ENCODE data around the gene MYL11.
"Not testable (repeated sequence)": the region's sequence is repeated elsewhere in the genome, so short reads cannot be mapped to it uniquely, and the experiment has no call there.

The MYL11 gene

GRCh38 chr16:30374538-30374937 is at the start of gene MYL11:
TSS of gene MYL11 (plus strand) at chr16:30374802. CDS start at chr16:30374858, 56 bp downstream.
- TF ChIP-seq ZFX (IDR thresholded peaks at IDR 0.05), result no peak
- TF ChIP-seq CTCF (conservative IDR thresholded peaks at IDR 0.05), result no peak
- no peak within 1 kb of the TSS for H3K27ac ChIP-seq

DNA sequence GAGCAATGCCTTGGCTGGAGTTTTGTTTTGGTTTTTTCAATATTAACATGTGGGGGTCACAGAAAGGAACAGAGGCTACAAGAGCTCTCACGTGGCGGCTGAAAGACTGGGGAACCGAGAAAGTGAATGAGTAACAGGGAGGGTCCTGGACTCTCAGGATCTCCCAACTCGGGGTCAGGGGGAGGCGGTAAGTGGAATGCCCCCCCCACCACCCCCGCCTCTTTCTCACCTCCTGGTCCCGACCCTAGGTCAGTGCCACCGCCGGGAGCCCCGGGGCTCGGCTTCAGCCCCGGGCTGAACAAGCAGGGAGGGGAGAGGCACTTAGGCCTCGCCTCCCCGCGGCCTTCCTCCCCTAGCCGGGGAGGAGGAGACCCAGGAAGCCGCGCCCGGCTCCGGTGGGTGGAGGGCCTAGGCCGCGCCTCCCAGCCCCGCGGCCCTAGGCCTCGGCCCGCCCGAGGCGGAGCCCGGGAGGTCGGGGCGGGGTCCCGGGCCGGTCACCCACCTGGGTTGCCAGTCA is 40.1 kb upstream of the MYL11 start:
- TF ChIP-seq ZFX (IDR thresholded peaks at IDR 0.05), result 0 out of 2 replicates have a peak, but pooled peaks have one; percentile 8
- H3K27ac ChIP-seq, result peak overlapping the region; percentile 80

DNA sequence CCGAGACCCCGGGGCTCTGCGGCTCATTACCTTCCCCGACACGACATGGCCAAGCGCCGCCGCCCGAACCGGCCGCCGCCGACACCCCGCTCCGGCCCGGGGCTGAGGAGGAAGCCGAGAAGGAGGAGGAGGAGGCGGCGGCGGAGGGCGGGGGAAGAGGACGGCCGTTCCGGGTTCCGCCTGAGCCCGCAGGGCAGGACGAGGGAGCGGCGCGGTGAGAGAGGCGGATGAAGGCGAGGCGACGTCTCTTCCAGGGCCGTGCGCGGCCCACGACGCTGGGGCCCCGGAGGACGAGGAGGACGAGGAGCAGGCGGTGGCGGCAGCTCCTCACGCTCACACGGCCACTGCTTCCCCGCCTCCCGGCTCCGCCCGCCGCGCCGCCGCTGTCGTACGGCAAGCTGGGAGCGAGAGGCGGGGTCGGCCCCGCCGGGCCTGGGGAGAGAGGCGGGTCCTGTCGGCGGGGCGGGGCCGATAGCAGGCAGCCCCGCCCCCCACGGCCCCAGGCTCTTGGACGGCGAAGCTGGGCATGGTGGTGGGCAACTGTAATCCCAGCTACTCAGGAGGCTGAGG is 39.5 kb upstream of the MYL11 start:
- peak overlapping the region; percentile 80 for H3K27ac ChIP-seq

DNA sequence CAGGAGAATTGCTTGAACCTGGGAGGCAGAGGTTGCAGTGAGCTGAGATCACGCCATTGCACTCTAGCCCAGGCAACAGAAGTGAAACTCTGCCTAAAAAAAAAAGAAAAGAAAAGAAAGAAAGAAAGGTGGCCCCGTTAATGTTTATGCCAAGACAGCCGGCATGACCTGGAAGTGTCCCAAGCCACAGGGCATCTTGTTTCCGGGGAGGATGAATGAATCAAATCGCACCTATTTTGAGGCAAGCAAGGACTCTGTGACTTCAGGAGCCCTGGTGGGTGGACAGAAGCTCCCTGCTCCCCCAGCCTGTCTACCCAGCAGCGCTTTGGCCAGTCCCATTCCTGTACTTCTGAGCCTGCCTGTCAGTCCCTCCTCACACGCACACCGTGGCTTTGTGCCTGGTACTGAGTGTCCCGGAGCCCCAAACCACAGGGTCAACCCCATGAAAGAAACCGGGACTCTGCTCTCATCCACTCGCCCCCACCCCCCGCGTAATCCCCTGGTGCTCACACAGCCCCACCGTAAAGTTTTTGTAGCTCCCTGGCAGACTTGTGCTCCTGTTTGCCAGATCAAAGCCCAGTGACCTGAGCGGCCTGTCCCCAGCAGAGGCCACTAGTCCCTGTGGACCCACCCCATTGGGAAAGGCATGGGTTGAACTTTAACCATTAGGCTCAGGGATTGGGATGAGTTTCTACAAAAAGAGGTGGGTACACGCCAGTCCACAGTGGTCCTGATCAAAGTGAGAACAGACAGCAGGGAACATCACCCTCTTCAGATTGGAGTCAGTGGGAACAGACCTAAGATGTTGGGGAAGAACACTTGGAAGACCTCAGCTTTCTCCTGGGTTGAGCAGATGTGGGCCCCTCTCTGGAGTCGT is 38.8 kb upstream of the MYL11 start:
- no peak for TF ChIP-seq ZFX (IDR thresholded peaks at IDR 0.05)
- TF ChIP-seq CTCF (conservative IDR thresholded peaks at IDR 0.05), result no peak
- H3K27ac ChIP-seq, result peak overlapping the region; percentile 80

DNA sequence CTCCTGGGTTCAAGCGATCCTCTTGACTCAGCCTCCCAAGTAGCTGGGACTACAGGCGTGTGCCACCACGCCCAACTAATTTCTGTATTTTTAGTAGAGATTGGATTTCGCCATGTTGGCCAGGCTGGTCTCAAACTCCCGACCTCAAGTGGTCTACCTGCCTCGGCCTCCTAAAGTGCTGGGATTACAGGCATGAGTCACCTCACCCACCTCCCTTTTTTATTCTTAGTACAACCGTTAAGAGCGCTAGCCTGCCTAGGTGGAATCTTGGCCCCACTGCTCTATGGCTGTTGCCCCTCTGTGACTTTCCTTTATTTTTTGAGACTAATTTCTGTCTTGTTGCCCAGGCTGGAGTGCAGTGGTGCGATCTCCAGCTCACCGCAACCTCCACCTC is 36.6 kb upstream of the MYL11 start:
- not testable (repeated sequence) for H3K27ac ChIP-seq

DNA sequence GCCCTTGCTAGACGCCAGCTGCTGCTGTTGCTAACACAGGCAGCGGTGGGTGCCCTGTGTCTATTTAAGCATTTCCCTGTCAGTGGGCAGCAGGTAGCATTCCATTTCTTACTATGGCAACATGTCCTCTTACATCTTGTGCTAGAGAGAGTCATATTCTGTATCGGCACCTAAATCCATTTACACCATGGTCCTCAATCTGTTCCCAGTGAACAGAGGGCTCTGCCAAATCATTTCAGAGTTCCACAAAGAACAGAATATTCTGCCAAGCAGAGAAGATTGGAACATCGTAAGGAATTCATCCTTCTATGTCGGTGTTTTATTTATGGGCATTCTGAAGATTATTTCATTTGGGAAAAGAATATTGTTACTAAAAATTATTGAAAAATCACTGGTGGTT is 35.9 kb upstream of the MYL11 start:
- not testable (repeated sequence) for H3K27ac ChIP-seq

DNA sequence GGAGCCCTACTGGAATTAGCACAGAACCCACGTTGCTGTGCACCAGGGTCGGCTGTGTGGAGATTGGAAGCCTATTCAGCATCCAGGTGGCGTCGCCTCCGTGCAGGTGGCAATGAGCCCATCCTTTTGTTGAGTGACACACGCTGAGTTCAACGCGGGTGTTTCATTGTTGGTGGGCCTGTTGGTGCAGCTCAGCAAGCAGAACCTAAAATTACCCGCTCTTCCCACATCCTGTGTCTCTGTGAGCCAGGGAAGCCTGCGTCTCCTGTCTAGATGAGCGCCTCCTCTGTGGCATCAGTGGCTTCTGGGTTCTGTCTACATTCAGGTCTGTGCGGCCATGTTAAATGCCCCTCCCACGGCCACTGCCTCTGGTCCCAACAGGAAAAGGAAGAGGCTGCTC is 34.0 kb upstream of the MYL11 start:
- TF ChIP-seq CTCF (conservative IDR thresholded peaks at IDR 0.05) (no peak), ZFX (IDR thresholded peaks at IDR 0.05) (no peak)
- H3K27ac ChIP-seq, result no peak overlapping the region

GRCh38 chr16:30341971-30342370 is 32.6 kb upstream of the MYL11 start:
- not testable (repeated sequence) for H3K27ac ChIP-seq

DNA sequence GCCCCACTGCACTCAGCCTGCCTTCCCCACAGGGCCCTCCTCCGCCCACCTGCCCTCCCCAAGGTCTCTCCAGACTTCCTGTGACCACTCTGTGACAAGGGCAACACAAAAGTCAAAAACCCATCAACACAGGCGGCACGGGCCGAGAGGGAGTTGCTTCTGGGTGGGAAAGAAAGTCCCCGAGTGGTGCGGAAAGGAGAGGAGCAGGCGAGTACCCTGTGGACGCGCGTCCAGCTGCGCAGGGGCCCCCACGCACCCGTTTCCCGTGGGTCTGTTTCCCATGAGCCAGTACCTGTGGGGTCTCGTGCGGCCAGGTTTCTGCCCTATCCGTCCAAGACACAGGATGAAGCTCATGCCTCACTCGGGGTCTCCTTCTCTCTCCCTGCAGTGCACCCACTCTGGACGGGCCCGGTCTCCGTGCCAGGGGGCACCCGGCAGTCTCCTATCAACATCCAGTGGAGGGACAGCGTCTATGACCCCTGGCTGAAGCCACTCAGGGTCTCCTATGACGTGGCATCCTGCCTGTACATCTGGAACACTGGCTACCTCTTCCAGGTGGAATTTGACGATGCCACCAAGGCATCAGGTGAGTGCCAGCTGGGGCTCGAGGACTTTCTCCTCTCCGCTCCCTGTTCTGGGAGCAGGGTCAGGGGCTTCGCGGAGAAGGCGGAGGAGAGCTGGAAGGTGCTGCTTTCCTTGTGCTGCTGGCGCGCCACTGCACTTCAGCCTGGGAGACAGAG is 31.7 kb upstream of the MYL11 start:
- H3K27ac ChIP-seq, result no peak overlapping the region

DNA sequence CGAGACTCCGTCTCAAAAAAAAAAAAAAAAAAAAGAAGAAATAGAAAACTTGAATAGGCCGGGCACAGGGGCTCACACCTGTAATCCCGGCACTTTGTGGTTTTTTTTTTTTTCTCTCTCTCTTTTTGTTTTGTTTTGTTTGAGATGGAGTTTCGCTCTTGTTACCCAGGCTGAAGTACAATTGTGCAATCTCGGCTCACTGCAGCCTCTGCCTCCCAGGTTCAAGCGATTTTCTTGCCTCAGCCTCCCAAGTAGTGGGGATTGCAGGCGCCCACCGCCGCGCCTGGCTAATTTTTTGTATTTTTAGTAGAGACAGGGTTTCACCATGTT is 31.1 kb upstream of the MYL11 start:
- H3K27ac ChIP-seq, result not testable (repeated sequence)

More for the DNA sequence above, 31.7 kb upstream of the MYL11 start:
- TF ChIP-seq CTCF (conservative IDR thresholded peaks at IDR 0.05) (no peak), ZFX (IDR thresholded peaks at IDR 0.05) (no peak)

All from C4-2B (cell line).